ENCODE measurements around the gene DDX28.

DNA sequence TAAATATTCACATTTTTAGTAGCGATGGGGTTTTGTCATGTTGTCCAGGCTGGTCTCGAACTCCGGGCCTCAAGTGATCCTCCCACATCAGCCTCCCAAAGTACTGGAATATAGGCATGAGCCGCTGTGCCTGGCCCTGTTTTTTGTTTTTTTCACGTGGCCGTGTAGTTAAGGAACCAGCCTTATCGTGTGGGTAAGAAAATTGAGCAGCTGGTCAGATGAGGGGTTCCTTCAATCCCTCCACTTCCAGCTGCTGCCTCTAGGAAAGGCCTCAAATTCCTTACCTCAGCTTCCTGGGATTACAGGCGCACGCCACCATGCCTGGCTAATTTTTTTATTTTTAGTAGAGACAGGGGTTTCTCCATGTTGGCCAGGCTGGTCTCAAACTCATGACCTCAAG lies 17.8 kb downstream of the DDX28 start:
- TF ChIP-seq CTCF (conservative IDR thresholded peaks at IDR 0.05; ENCODE audit: low read depth, low read length) (no peak), EZH2phosphoT487 (IDR thresholded peaks at IDR 0.05; ENCODE audit: borderline replicate concordance, low read length) (no peak), EZH2 (IDR thresholded peaks at IDR 0.05; ENCODE audit: low read length, unreplicated experiment) (no peak)
